A673 (cell line): ENCODE results near the gene PRR5L.

Experiments used
- EZH2 ChIP-seq: fragments of 200-600 bp; sonication (generic); IDR thresholded peaks from 2 replicates; pipeline ENCODE4 v1.6.1; 2017; ENCODE audit warnings: borderline replicate concordance, low read depth, mild to moderate bottlenecking, mixed read lengths, antibody characterized with exemption, low read length; ENCODE audit not compliant: poor library complexity, severe bottlenecking
- TF ChIP-seq, protein P1 (sequence below): fragments of 300-800, 200-600 bp; sonication (generic); conservative IDR thresholded peaks from 2 replicates; pipeline ENCODE4 v1.5.1; 2017; ENCODE audit warnings: low read depth, mild to moderate bottlenecking, antibody characterized with exemption, low read length, moderate library complexity, mixed read lengths

DNA sequence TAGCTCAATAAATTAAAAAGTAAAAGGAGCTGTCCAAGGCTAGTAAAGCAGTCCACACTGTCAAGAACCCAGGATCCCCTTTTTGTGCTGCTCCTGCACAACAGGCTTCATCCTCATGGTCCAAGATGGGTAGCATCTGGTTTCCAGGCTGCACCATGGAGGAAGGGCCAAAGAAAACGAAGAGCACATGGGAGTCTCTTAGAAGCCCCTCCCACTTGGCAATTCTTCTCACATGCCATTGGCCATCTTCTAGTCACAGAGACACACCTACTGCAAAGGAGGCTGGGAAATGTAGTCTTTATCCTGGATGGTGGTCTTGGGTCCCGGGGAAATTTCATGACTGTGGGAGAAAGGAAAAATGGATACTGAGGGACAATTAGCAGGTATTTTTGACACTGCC lies 37.8 kb downstream of the PRR5L start:
- TF ChIP-seq EZH2 = no peak
- TF ChIP-seq, protein P1, sequence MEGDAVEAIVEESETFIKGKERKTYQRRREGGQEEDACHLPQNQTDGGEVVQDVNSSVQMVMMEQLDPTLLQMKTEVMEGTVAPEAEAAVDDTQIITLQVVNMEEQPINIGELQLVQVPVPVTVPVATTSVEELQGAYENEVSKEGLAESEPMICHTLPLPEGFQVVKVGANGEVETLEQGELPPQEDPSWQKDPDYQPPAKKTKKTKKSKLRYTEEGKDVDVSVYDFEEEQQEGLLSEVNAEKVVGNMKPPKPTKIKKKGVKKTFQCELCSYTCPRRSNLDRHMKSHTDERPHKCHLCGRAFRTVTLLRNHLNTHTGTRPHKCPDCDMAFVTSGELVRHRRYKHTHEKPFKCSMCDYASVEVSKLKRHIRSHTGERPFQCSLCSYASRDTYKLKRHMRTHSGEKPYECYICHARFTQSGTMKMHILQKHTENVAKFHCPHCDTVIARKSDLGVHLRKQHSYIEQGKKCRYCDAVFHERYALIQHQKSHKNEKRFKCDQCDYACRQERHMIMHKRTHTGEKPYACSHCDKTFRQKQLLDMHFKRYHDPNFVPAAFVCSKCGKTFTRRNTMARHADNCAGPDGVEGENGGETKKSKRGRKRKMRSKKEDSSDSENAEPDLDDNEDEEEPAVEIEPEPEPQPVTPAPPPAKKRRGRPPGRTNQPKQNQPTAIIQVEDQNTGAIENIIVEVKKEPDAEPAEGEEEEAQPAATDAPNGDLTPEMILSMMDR = no peak
